ENCODE data around the gene TOR1A.

DNA sequence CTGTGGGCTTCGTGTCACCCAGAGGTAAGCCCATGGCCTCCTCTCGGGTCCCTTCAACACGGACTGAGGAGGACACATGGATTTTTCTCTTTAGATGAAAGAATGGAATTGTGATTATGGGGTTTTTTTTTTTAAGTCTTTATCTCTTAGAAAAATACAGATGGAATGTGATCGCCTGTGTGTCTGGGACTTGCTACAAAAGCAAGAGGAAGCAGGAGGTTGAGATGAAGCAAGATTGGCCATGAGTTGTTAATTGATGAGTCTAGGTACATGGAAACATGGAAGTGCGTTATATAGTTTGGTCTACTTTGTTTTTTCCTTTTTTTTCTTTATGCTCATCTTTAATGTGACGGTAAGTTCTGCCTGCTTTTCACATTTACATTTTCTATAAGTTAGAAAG is 26.0 kb upstream of the TOR1A start:
- TF ChIP-seq EP300 (IDR thresholded peaks at IDR 0.05) (no peak), POLR2A (IDR thresholded peaks at IDR 0.05; ENCODE audit: low read depth) (no peak)
- TF ChIP-seq, protein P1, sequence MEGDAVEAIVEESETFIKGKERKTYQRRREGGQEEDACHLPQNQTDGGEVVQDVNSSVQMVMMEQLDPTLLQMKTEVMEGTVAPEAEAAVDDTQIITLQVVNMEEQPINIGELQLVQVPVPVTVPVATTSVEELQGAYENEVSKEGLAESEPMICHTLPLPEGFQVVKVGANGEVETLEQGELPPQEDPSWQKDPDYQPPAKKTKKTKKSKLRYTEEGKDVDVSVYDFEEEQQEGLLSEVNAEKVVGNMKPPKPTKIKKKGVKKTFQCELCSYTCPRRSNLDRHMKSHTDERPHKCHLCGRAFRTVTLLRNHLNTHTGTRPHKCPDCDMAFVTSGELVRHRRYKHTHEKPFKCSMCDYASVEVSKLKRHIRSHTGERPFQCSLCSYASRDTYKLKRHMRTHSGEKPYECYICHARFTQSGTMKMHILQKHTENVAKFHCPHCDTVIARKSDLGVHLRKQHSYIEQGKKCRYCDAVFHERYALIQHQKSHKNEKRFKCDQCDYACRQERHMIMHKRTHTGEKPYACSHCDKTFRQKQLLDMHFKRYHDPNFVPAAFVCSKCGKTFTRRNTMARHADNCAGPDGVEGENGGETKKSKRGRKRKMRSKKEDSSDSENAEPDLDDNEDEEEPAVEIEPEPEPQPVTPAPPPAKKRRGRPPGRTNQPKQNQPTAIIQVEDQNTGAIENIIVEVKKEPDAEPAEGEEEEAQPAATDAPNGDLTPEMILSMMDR (IDR thresholded peaks at IDR 0.05), result no peak
